ENCODE data around the gene ANO2.

DNA sequence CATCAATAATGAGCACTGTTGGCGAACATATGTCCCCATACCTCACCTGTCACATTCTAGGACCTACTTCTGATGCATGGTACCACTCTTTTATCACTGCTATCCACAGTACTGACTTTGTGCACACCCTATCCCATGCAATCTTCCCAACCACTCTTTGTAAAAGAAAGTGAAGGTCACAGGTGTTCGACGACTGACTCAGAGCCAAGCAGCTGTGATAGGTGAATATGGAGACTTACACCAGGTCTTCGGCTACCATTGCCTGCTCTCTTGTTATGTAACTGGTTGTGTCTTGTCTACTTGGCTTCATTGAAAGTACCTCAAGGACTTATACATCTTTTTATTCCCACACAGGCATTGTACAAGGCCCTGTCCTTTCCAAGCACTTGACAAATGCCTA is 169.0 kb downstream of the ANO2 start:
- no peak for TF ChIP-seq EP300 (IDR thresholded peaks at IDR 0.05)
- TF ChIP-seq, protein P1, sequence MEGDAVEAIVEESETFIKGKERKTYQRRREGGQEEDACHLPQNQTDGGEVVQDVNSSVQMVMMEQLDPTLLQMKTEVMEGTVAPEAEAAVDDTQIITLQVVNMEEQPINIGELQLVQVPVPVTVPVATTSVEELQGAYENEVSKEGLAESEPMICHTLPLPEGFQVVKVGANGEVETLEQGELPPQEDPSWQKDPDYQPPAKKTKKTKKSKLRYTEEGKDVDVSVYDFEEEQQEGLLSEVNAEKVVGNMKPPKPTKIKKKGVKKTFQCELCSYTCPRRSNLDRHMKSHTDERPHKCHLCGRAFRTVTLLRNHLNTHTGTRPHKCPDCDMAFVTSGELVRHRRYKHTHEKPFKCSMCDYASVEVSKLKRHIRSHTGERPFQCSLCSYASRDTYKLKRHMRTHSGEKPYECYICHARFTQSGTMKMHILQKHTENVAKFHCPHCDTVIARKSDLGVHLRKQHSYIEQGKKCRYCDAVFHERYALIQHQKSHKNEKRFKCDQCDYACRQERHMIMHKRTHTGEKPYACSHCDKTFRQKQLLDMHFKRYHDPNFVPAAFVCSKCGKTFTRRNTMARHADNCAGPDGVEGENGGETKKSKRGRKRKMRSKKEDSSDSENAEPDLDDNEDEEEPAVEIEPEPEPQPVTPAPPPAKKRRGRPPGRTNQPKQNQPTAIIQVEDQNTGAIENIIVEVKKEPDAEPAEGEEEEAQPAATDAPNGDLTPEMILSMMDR (IDR thresholded peaks at IDR 0.05): no peak
